ENCODE data around the gene NMT1. TPM values are rescaled to one million over a fixed set of nuclear protein-coding genes. Genes with fewer than 3 reads are reported as not detected.
A peak's percentile ranks its signal among the peaks of the same experiment; 100 is the strongest.

NMT1 gene
- total and polyA plus RNA-seq, 2 experiments from 2014 or later, result 71.2 to 126 TPM

DNA sequence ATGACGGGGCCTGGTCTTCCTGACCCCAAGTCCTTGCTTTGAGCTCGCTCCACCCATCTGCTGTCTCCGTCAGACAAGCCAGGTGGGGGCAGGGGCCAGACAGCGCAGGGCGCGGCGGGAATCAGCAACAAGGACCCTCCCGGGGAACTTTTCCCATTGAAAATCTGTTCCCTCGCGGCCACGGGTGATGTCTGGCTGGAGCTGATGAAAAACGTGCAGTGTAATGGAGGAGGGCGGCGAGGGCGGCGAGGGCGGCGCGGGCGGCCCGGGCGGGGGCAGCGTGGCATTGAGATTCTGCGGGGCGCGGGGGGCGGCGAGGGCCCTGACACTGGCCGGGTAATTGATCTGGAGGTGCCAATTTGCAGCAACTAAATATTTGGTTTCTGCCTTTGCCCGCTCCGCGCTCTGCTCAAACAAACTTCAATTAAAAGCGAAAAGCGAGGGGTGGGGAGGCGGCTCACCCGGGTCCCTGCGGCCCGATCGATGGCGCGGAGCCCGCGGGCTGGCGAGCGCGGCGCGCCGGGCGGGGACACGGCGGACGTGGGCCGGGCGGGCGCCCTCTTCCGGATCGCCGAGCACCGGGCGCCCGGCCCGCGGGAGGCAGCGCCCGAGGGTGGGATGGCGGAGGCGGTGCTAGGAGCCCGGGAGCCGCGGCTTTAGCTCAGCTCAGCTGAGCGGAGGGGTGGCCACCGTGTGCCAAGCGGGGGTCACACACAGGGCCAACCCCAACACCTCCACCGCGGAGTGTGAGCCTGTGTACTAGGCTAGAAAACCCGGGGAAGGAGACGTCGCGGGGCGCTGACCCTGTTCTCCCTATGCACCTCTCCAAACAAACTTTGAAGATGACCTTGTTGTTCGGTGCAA lies 42.0 kb upstream of the NMT1 start:
- 5% methylated on average over 25 of the region's 82 CpGs for WGBS (ENCODE audit: low lambda C conversion rate, missing lambda C conversion rate)
- H3K36me3 ChIP-seq (replicated peaks; ENCODE audit: insufficient read depth, low read depth), result no peaks in the 10 kb centered on the region
- peak overlapping the region; percentile 99 for H3K4me2 ChIP-seq
- peaks cover 4% of the 10 kb centered on the region for H3K27me3 ChIP-seq
- H3K4me3 ChIP-seq, result peak overlapping the region; percentile 29
- H3K79me2 ChIP-seq, result no peaks in the 10 kb centered on the region
- H4K20me1 ChIP-seq (ENCODE audit: insufficient read depth, poor library complexity, severe bottlenecking), result no peaks in the 10 kb centered on the region
- no peaks in the 10 kb centered on the region for H3K9me2 ChIP-seq (replicated peaks; ENCODE audit: insufficient read depth)
- peaks cover 31% of the 10 kb centered on the region for H3K4me1 ChIP-seq (ENCODE audit: insufficient read depth)
- no peaks in the 10 kb centered on the region for H3K9me3 ChIP-seq (ENCODE audit: low read depth)
- H2AFZ ChIP-seq, result peak overlapping the region; percentile 75
- DNase-seq (ENCODE audit: low spot score), result peak; percentile 81
- H3K27ac ChIP-seq, result no peak overlapping the region
- TF ChIP-seq, protein P1, sequence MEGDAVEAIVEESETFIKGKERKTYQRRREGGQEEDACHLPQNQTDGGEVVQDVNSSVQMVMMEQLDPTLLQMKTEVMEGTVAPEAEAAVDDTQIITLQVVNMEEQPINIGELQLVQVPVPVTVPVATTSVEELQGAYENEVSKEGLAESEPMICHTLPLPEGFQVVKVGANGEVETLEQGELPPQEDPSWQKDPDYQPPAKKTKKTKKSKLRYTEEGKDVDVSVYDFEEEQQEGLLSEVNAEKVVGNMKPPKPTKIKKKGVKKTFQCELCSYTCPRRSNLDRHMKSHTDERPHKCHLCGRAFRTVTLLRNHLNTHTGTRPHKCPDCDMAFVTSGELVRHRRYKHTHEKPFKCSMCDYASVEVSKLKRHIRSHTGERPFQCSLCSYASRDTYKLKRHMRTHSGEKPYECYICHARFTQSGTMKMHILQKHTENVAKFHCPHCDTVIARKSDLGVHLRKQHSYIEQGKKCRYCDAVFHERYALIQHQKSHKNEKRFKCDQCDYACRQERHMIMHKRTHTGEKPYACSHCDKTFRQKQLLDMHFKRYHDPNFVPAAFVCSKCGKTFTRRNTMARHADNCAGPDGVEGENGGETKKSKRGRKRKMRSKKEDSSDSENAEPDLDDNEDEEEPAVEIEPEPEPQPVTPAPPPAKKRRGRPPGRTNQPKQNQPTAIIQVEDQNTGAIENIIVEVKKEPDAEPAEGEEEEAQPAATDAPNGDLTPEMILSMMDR (IDR thresholded peaks at IDR 0.05; ENCODE audit: poor library complexity), result peak; percentile 51
- TF ChIP-seq EZH2 (IDR thresholded peaks at IDR 0.05; ENCODE audit: borderline replicate concordance), result no peak

DNA sequence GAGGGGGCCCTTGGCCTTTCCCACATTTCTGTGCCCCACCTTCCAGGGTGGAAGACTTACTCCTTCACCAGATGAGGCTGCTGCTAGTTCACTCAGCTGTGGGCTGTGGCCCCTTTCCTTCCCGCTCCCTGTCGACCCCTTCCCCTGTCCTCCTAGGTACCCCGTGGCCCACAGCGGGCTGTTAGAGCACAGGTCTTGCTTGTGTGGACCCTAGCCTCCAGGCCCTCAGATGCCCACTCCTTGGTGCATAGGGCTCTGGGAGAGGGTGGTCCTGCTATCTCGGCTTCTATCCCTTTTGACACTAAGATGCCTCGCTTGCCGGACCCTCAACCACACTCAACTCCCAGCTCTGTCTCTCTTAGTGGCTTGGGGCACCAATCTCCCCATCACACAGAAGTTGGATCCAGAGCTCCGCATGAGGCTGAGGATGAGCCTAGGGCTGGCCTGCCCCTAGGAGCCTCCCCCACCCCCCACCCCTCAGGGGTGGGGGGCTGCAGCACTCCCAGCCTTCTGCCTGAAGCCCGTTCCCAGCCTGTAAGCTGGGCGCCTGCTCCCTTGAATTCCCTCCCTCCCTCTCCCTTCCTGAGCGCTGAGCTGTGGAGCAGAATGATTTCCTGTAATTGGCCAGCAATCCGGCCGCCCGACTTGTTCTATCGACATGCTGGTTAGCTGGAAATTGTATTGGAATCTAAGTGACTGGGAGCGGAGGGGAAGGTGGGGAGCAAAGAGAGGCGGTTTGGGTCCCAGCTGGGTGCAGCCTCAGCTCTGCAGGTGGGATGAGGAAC lies 40.6 kb upstream of the NMT1 start:
- Histone ChIP-seq H3K4me1 (ENCODE audit: insufficient read depth) (peaks cover 31% of the 10 kb centered on the region), H3K36me3 (replicated peaks; ENCODE audit: insufficient read depth, low read depth) (no peaks in the 10 kb centered on the region), H3K9me3 (ENCODE audit: low read depth) (no peaks in the 10 kb centered on the region), H3K9me2 (replicated peaks; ENCODE audit: insufficient read depth) (no peaks in the 10 kb centered on the region), H4K20me1 (ENCODE audit: insufficient read depth, poor library complexity, severe bottlenecking) (no peaks in the 10 kb centered on the region), H2AFZ (no peak overlapping the region), H3K27me3 (peaks cover 4% of the 10 kb centered on the region), H3K4me2 (peak overlapping the region; percentile 97), H3K79me2 (no peaks in the 10 kb centered on the region), H3K4me3 (no peak overlapping the region), H3K27ac (no peak overlapping the region)
- TF ChIP-seq EZH2phosphoT487 (IDR thresholded peaks at IDR 0.05; ENCODE audit: low read depth, severe bottlenecking, unreplicated experiment) (no peak), EZH2 (IDR thresholded peaks at IDR 0.05; ENCODE audit: borderline replicate concordance) (no peak)
- TF ChIP-seq, protein P1 (IDR thresholded peaks at IDR 0.05; ENCODE audit: poor library complexity), result no peak
- WGBS (ENCODE audit: low lambda C conversion rate, missing lambda C conversion rate), result 34% methylated on average over 17 of the region's 17 CpGs
- DNase-seq (ENCODE audit: low spot score), result no peak

DNA sequence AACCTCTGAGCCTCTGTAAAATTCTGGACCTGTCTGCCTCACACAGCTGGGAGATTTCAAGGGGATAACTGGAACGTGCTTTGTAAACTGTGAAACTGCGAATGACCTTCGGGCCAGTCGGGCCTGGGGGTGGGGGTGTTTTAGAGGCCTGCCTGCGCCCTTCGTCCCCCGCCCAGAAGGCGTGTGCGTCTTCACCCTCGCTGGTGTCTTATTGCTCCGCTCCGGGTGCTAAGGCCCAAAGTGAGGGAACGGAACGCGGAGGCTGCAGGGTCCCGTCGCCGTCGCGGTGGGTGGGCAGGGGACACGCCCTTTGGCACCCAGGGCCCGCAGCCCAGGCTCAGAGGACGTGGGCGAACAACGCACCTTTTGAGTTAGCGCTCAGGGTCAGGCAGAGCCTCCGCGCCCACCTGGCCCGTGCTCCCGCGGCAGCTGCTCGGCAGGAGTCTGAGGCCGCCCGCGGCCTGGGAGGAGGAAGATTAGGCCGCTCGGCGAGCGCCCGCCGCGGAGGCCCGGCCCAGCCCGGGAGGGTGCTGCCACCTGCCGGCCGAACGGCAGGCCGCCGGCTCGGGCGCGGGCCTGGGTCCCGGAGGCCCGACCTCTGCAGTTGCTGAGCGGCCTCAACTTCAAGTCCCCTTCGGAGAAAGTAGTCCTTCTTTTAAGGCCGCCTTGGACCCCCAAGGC lies 39.4 kb upstream of the NMT1 start:
- Histone ChIP-seq H2AFZ (peak overlapping the region; percentile 73), H3K27ac (peak overlapping the region; percentile 73), H3K79me2 (no peaks in the 10 kb centered on the region), H3K27me3 (peaks cover 4% of the 10 kb centered on the region), H3K4me1 (ENCODE audit: insufficient read depth) (peaks cover 31% of the 10 kb centered on the region), H3K36me3 (replicated peaks; ENCODE audit: insufficient read depth, low read depth) (no peaks in the 10 kb centered on the region), H3K4me3 (peak overlapping the region; percentile 24), H3K9me2 (replicated peaks; ENCODE audit: insufficient read depth) (no peaks in the 10 kb centered on the region), H3K9me3 (ENCODE audit: low read depth) (no peaks in the 10 kb centered on the region), H4K20me1 (ENCODE audit: insufficient read depth, poor library complexity, severe bottlenecking) (no peaks in the 10 kb centered on the region), H3K4me2 (peak overlapping the region; percentile 97)
- 4% methylated on average over 55 of the region's 57 CpGs for WGBS (ENCODE audit: low lambda C conversion rate, missing lambda C conversion rate)
- peak; percentile 89 for DNase-seq (ENCODE audit: low spot score)
- TF ChIP-seq EZH2 (IDR thresholded peaks at IDR 0.05; ENCODE audit: borderline replicate concordance) (no peak), EZH2phosphoT487 (IDR thresholded peaks at IDR 0.05; ENCODE audit: low read depth, severe bottlenecking, unreplicated experiment) (no peak)
- TF ChIP-seq, protein P1 (IDR thresholded peaks at IDR 0.05; ENCODE audit: poor library complexity), result peak; percentile 86
